HuH-7 (cell line): ENCODE results near the gene ALK.

Source experiments
- DNase-seq: peaks from one replicate; pipeline ENCODE4 v3.0.0; 2011; ENCODE audit warnings: low spot score

ALK gene

DNA sequence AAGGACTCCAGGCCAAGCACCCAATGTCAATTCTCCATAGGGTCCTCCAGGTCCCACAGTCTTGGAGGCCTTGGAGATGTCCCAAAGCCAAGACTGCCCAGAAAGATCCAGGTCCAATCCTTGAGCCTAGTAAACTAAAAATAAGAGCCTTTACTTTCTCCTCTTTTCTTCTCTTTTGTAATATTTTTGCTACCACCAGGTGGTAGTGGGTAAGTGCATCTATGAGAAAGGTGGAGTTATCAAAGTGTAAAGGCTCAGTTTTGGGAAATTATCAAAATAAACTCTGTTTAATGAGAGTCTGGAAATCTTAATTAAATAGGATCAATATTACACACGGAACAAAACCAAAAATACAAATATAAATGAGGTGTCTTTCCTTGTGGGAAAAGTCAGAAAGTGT is 276.4 kb downstream of the ALK start:
- no peak for DNase-seq

DNA sequence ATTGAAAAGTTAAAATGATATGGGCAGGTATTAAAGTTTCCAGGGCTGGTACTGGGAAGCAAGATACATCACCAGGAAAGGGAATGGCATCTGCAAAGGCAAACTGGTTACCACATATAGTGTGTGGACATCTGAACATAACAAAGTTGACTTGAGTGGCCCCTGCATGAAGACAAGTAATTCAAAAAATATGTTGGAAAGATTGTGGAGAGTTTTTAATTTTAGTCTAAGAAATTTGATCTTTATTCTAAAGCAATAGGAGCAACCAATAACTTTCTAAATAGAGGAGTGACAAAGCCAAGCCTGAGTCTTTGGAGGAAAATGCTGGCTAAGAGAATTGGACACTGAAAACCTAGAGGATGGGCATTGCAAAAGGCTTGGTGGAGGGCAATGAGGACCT is 278.2 kb downstream of the ALK start:
- no peak for DNase-seq

DNA sequence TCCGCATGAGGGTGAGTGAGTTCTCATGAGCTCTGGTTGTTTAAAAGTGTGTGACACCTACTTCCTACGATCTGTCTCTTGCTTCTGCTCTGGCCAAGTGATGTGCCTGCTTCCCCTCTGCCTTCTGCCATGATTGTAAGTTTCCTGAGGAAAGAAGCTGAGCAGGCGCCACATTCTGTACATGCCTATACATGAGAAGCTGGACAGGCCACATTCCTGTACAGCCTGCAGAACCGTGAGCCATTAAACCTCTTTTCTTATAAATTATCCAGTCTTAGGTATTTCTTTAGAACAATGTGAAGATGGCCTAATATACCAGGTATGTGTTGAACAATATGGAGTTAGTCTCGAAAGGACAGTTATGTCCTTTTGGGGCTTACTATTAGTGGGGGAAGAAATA is 281.0 kb downstream of the ALK start:
- no peak for DNase-seq

DNA sequence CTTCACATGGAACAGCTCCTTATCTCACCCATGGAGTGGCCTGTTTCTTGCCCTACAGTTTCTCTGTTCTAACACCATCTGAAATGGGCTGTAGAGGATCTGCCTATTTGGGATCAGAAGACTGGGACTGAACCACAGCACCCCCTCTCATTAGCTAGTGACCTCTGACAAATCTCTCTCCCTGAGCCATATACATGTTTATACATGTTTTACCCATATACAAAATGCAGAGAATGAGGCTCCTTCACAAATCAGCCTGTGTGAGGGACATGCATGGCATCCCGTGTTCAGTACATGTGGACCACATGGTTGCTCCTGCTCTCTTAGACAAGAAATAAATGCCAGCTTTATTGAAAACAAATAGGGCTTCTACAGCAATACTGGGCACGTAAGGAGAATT is 282.7 kb downstream of the ALK start:
- DNase-seq: no peak

DNA sequence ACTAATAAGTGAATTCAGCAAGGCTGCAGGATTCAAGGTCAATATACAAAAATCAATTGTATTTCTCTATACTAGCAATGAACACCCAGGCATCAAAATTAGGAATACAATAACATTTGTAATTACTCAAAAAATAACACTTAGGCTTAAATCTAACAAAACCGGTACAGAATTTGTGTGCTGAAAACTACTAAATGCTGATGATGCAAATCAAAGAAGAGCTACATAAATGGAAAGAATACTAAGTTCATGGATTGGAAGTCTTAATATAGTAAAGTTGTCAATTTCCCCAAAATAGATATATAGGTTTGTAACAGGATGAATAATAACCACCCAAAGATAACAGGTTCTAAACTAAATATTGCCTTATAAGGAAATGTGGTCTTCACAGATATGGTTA is 286.5 kb downstream of the ALK start:
- no peak for DNase-seq

DNA sequence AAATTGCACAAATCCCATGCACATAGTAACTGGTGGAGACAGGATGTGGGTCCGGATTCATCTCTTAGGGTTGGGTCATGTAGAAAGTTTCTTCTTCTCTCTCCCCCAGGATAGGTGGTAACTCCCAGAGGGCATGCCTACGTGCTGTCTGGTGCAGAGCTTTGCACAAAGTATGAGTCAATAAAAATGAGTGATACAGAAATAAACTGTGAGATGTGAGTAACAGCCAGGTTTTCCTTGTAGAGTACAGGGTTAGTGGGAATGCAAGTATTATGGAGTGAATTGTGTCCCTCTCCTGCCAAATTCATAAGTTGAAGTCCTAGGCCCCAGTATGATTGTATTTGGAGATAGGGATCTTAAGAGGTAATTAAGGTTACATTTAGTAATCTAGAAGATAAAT is 289.4 kb downstream of the ALK start:
- DNase-seq: no peak

DNA sequence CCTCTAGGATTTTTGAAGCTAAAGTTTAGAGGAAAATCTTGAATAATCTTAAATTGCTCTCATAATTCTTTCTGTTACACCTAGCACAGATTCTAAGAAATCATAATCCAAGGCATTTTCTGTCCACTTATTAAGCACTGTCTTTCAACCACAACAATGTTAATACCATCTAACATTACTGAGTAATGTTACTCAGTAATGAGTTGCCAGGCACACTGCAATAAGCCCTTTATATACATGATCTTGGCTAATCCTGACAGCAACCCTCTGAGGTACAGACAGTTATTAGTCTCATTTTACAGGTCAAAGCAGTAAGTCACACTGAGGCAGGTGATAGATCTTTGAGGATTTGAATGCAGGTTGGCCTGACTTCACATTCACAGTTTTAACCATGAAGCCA is 291.9 kb downstream of the ALK start:
- no peak for DNase-seq

DNA sequence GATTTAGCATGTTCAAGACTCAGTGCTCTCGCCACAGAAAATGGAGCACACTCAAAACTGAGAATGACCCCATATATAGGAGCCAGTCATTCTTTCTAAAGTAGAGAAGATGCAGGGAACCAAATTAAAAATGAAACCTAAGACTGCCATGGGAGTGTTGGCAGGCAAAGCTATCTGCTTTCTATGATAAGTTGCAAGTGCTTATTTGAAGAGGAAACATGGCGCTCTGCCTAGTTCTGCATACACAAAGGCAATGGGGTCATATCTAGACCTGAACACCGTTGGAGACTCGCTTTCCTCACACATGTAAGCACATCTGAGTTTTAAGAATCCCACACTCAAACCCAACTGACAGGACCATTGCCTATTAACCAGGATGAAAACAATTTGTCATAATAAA is 292.5 kb downstream of the ALK start:
- no peak for DNase-seq

DNA sequence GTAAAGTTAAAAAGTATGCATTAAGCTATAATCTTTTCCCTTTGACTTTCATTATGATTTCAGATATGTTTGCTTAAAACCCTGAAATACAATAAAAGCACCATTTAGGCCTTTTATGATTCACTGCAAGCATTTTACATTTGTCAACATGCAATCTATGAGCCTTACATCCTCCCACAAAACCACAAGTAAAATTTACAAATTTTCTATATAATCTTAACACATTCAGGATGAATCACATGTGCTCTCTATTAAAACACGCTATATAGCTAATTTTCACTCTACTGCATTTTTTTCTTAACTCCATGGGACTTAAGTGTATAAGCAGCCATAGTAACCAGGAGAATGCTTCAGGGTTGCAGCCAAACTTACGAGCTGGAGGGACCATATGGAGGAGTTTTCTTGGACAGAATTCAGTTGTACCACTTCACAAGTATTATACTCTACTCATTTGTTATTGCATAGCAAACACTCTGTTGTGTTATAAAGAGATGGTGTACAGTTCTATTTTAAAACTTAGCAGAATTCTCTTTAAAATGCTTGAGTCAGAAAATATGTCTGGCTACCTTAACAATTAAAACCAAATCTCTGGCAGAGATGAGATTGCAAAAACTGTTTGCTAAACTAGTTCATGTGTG is 293.2 kb downstream of the ALK start:
- no peak for DNase-seq

DNA sequence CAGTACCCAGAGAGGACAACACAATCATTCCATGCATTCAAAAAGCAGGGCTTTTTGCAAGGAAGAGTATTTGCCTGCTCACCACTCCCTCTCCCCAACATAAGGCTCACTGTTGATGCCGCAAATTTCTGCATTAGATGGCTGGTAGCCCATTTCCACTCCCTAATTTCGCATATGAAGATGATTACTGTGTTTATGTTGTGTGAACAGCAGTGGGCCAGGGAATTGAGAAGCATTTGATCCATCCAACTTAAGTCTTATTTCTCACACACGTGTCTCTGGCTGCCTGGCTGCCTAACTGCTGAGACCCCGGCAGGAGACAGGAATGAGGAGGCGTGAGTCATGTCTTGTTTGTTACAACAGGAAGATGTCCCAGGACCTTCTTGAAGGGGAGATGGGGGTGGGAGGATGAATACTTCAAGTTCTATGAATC is 294.1 kb downstream of the ALK start:
- no peak for DNase-seq

DNA sequence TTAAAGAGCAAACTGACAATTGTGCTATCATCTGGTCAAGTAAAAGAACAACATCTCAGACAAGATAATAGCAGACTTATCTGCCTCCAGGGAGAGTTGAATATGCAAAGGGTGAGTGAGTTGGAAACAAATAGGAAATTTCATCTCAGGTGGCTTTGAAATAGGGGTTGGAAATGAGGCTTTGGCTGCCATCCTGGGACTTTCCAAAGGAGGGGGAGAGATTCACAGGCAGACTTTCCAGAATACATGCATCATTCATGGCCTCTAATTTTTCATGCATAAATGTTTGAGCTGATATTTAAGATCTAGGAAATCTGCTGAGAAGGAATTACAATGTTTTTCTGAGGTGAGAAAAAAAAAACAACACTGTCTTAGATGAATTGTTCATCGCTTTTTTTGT is 300.5 kb downstream of the ALK start:
- DNase-seq: no peak

DNA sequence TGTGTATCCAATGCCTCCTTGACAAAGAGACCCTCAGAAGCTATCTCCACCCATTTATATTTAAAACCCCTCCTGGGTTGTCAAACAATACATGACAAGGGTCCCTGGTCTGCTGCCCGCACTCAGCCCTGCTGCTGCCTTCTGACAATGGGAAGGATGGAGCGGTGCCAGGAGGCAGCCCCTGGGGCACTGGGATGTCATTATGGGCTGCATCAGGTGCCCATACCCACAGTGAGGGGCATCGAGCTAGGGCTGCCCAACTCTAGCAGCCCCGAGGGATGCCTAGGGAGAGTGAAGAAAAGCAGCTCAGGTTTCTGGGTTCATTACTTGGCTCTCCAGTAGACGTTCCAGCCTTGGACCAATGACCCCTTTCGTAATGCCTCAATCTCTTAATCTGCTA is 301.7 kb downstream of the ALK start:
- DNase-seq: no peak

DNA sequence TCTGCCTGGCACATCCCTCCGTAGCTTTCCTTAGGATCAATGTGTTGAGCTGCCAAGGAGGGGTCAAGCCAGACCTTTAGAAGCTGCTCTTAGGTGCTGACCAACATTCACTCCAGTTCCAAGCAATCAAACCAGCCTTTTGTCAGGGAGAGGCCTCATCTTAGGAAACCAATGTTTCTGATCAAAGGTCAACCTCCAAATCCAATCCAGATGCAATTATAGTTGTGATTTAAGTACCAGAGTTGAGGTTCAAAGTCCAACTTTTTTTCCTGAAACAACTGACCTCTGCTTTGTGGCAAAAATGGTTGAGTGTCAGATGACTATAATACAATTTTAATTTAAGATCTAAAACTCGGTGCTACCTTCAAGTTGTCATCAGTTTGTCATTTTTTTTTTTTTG is 303.4 kb downstream of the ALK start:
- DNase-seq: peak; percentile 5

DNA sequence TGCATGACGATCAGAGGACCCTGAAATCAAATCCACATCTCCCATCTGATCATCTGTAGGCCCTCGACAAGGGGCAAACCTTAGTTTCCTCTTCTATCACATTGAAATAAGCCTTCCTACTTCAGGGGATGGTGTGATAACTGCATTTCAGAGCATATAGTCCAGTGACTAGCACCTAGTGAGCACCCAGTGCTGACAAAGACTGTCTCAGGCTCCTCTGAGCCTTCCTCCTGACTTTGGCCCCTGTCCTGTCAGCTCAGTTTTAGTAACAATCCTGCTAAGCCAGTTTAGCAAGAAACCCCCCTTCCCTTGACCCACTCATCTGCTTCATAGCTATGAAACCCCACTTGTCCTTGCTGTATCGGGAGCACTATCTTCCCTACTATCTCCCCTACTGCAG is 304.0 kb downstream of the ALK start:
- DNase-seq: no peak

DNA sequence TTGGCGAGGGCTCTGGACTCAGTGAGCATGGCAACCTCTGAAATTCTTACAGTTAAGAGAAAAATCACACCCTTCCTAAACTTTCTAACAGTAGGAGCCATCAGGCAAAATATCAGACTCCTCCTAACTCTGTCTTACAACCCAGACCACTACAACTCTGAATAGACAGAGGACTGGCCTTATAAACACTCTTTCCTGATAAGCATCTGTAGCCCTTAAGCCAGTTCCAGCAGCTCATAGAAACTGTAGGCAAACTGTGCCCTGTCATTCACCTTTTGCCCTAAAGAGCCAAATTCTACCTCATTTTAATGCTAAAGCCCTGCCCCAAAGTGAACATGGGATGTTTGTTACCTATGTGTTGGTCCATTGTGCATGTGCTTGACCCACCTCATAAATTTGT is 304.8 kb downstream of the ALK start:
- DNase-seq: no peak

DNA sequence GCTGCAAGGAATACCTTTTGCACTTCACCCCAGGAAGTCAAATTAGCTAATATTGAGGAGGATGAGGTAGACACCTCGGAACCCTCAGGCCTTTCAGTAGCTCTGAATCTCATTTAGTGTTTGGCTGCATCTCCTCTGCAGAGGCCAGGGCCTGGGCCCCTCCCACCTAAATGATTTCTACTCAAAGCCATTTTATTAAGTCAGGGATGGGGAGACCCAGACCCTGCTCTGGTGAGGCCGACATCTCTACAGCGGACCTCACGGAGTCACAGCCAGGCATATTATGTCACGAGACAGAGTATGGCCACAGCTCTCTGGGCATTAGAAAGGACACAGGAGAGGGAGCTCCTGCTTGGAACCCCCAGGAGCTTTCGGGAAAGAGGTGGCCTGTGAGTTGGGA is 305.5 kb downstream of the ALK start:
- no peak for DNase-seq

DNA sequence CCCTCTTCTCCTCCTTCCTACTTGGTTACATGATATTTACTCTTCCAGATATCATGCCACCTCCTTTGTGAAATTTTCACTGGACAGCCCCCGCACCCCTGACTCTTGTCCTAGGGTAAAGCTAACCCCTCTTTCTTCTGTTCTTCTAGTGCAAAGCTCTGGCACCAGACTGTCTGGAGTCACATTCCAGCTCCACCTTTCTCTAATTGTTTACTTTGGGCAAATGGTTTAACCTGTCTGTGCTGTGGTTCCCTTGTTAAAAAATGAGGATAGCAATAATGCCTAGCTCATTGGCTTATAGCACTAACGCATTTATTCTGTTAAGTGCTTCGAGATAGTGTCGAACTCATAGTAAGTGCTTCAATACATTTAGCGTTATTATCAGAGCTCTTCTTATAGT is 306.2 kb downstream of the ALK start:
- DNase-seq: no peak

DNA sequence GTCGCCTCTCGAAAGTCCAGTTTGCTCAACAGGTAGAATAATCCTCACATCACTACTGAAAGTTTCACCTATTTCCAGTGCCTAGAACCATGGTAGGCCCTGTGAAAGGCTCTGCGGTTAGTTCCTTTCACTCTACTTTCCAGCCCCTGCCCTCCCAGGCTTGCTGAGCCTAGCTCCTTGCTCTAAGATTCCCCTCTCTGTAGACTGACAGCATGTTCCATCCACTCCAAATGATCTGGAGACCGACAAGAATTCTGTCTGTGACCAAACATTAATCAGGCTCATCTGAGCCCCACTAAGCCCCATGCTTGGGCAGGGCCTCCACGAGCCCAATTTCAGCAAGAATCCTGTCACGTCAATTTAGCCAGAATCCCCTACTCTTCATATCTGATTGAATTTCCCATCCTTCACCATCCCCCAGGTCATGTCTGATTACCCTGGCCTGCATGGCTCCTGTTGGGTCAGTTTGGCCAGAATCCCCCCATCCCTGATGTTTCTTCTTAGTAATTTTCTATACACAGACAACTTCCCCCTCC is 307.0 kb downstream of the ALK start:
- no peak for DNase-seq

DNA sequence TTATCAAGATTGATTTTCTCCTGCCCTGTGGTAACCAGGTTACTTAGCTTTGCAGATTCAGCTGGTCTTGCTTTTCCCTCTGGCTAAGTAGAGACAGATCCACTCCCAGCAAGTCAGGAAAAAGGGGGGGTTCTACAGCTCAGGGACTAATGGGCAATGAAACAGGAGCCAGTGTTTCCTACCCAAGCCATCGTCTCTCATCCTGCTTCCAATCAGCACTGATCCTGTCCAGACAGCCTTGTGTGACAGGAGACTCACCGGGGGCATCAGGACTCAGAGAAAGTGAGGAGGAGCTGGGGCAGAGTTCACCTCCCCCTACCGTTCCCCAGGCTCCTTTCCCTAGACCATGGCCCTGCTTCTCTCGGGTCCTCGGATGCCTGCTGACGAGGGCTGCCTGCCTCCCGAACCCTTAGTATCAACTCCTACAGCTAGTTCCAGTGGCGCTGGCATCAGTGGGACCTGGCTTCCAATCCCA is 307.6 kb downstream of the ALK start:
- no peak for DNase-seq

DNA sequence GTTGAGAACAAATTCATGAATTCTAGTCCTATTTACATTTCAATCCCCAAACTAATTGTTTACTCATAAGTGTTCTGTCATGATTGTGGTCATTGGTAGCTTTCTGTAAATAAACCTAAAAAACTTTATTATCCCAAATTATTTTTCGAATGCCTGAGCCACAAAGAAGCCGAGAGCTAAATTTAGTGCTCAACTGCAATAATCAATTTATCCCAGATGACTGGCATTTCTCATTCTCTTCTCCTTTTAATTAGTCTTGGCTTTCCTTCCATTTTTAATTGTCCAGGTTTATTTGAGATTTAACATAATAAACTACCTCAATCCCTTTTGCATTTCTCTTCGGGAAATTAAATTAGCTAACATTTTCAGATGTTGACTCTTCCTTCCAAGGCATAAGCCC is 308.3 kb downstream of the ALK start:
- DNase-seq: no peak

DNA sequence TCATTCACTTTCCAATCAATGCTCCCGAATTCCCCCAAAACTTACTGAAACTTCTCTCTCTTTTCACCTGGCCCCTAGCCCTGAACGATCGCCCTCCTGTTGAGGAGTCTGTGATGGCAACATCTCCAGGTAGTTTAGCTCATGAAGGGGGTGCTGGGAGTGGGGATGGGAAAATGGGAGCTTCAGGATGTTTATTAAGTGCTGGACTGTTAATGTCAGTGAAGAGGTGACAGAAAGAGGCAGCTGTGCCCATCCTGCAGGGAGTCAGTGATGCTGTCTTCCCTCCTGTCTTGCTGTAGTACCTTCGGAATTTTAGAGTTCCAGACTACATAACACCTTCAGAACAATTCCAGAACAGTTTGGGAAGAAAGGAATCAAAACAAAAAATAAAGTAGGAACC is 308.8 kb downstream of the ALK start:
- DNase-seq: no peak

DNA sequence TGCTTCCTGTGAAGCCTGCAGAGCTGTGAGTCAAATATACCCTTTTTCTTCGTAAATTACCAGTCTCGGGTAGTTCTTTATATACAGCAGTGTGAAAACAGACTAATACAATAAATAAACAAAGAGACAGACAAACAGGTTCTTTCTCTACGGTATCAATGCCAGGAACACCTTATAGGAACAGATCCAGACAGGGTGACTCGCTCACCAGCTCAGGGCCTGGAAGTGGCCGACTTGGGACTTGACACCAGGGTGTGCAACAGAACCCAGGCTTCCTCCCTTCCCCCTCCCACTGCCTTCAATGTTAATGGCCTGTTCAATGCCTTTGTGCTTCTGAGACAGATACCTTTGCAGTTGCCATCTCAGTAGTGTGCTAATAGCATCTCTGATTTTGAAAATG is 309.5 kb downstream of the ALK start:
- no peak for DNase-seq

DNA sequence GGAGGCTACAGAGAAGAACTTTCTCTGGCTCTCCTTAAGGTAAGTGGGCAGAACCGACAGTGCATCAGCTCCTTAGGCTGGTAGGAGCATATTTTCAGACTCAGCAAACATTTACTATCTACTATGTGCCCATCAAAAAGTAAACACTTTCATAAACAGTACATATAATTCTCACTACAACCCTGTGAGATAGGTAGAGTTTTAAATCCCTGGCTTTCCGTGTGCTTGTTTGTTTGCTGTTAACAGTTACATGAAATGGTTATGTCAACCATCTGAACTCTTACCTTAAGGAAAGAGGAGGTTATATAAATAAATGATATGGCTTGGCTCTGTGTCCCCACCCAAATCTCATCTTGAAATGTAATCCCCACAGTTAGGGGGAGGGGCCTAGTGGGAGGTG is 310.1 kb downstream of the ALK start:
- DNase-seq: no peak

DNA sequence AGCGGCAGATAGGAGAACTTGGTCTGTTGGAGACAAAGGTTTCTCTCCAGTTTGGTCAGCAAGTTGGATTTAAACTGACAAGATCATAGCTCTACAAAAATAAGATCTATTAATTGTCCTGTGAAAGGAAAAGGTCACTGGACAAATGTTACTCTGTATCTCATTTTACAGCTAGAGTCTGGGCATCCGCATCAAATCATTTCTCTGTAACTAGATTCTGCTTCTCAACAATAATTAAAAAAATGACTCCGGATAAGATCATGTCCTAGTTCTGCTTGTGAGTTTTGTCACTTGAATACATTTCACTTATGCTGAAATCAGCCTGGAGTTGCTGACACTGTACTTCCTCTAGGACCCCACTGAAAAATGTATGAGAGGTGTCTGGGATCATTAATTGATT is 310.8 kb downstream of the ALK start:
- DNase-seq: no peak

DNA sequence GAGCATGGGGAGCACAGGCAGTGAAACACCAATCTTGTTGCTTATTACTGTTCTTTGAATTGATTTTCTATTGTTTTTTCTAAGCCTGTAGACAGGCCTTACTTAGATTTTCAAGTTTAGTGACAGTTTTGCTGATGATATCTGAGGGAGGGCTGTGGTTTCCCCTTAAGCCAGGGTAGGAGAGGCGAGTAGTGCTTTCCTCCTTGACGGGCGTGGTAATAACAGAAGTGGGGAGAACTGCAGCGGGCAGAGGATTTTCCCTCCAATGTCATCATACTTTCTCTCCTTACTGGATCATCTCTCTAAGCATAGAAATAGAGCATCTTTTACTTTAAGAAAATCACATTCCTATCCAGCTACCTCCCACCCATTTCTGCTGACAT is 314.4 kb downstream of the ALK start:
- no peak for DNase-seq
